Endodermal cell (in vitro differentiated cells): ENCODE data around the gene COL23A1. TPM values are rescaled to one million over a fixed set of nuclear protein-coding genes. Genes with fewer than 3 reads are reported as not detected.

Experiments used
- DNase-seq: peaks from one replicate; pipeline ENCODE4 v3.0.0-alpha.2; 2017
- H3K27ac ChIP-seq: 2 replicates; pipeline ENCODE4 v1.5.1; 2013; ENCODE audit warnings: mild to moderate bottlenecking, low read depth, low read length, moderate library complexity
- H3K27me3 ChIP-seq: 2 replicates; pipeline ENCODE4 v1.6.1; 2013; ENCODE audit warnings: mild to moderate bottlenecking, low read length, moderate library complexity; ENCODE audit not compliant: insufficient read depth, control insufficient read depth, poor library complexity, severe bottlenecking
- H3K36me3 ChIP-seq: 2 replicates; pipeline ENCODE4 v1.7.0; 2013; ENCODE audit warnings: mild to moderate bottlenecking, low read length, moderate library complexity; ENCODE audit not compliant: control insufficient read depth, insufficient read depth
- H3K4me1 ChIP-seq: one replicate; pipeline ENCODE4 v1.7.0; 2013; ENCODE audit warnings: low read length; ENCODE audit not compliant: control insufficient read depth, insufficient read depth
- H3K4me3 ChIP-seq: 2 replicates; pipeline ENCODE4 v1.5.1; 2013; ENCODE audit warnings: mild to moderate bottlenecking, low read length, moderate library complexity
- H3K9ac ChIP-seq: 2 replicates; pipeline ENCODE4 v1.6.1; 2013; ENCODE audit warnings: mild to moderate bottlenecking, low read length, moderate library complexity; ENCODE audit not compliant: poor library complexity, severe bottlenecking; ENCODE audit errors: extremely low read depth
- H3K9me3 ChIP-seq: 2 replicates; pipeline ENCODE4 v1.6.1; 2013; ENCODE audit warnings: mild to moderate bottlenecking, low read length, moderate library complexity; ENCODE audit not compliant: control insufficient read depth
- H3K27ac Mint-ChIP-seq: 2 replicates; pipeline ENCODE4 v1.8.0; 2020; ENCODE audit warnings: mixed read lengths
- H3K27me3 Mint-ChIP-seq: 2 replicates; pipeline ENCODE4 v1.8.0; 2021; ENCODE audit warnings: mild to moderate bottlenecking, mixed read lengths; ENCODE audit not compliant: insufficient read depth
- H3K36me3 Mint-ChIP-seq: 2 replicates; pipeline ENCODE4 v1.8.0; 2020; ENCODE audit warnings: low read depth, mixed read lengths
- H3K4me1 Mint-ChIP-seq: 2 replicates; pipeline ENCODE4 v1.8.0; 2020; ENCODE audit warnings: mixed read lengths
- H3K4me3 Mint-ChIP-seq: 2 replicates; pipeline ENCODE4 v1.8.0; 2020; ENCODE audit warnings: mild to moderate bottlenecking, moderate library complexity, mixed read lengths
- H3K9me3 Mint-ChIP-seq: 2 replicates; pipeline ENCODE4 v1.8.0; 2020; ENCODE audit warnings: mild to moderate bottlenecking, mixed read lengths
- CTCF ChIP-seq: fragments of 200-600 bp; sonication (generic); conservative IDR thresholded peaks from 2 replicates; pipeline ENCODE4 v1.5.0; 2021; ENCODE audit warnings: antibody characterized with exemption, mild to moderate bottlenecking
- WGBS, 2 experiments: methylation state at CpG; one replicate each; pipeline versions ENCODE4 v1.1.5 to v1.1.7; 2013; ENCODE audit warnings: missing lambda C conversion rate in 2 of 2, mixed read lengths in 1 of 2; ENCODE audit not compliant: insufficient coverage in 1 of 2, insufficient read length in 1 of 2; 5-methylcytosine and 5-hydroxymethylcytosine counted together
- total RNA-seq, 2 donors: library from RNA; stranded (reverse); fragmentation: NEBNext Ultra II Directional in 1 of 2; extraction: Animal tissue kit (Norgen Biotek cat#: 25700) in 1 of 2; gene quantifications; 2 replicates in 1 of 2; 3 replicates in 1 of 2; pipeline ENCODE4 v1.2.1, GENCODE V29; 2021

Gene COL23A1
- total RNA-seq, 2 donors from 2014 or later = 50.2 to 71.3 TPM

- no peaks in the 10 kb centered on the region for H3K9me3 ChIP-seq
- peaks cover 42% of the 10 kb centered on the region for H3K4me1 Mint-ChIP-seq
- no peaks in the 10 kb centered on the region for H3K36me3 Mint-ChIP-seq
- no peak for TF ChIP-seq CTCF
- no peaks in the 10 kb centered on the region for H3K27me3 Mint-ChIP-seq
- no peak overlapping the region for H3K4me3 Mint-ChIP-seq
- no peak overlapping the region for H3K9ac ChIP-seq
- H3K9me3 Mint-ChIP-seq = no peaks in the 10 kb centered on the region
- H3K27me3 ChIP-seq = no peaks in the 10 kb centered on the region
- H3K27ac ChIP-seq = no peak overlapping the region
- WGBS, 2 experiments = 81 to 88% methylated on average over 12 to 20 of the region's 20 CpGs
- H3K4me3 ChIP-seq = no peak overlapping the region
- no peak overlapping the region for H3K27ac Mint-ChIP-seq
- H3K4me1 ChIP-seq = peaks cover 26% of the 10 kb centered on the region
- DNase-seq = peak; percentile 45
- H3K36me3 ChIP-seq = no peaks in the 10 kb centered on the region
Measured at GRCh38 chr5:178387061-178387855, 202.9 kb downstream of the COL23A1 start.

DNA sequence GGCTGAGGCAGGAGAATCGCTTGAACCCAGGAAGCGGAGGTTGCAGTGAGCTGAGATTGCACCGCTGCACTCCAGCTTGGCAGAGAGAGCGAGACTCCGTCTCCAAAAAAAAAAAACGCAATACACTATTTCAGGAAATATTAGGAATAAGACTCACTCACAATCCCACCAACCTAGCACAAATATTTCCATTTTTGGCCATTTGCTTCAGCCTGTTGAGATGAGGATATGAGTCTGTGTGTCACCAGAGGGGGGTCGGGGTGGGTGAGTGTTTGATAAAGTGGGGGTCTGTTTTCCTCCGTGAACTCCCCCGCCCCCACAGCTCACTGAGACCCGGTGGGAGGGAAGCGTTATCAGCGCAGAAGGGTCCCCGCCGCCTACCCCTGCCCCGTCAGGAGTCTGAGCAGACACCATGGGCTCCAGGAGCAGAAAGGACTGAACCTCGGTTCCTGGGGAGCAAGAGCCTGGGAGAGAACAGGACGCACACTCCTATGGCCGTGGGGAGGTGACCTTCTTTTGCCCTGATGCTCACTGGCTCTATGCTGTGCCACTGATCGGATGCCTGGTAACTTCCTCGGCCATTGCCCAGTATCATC, 203.8 kb downstream of the COL23A1 start:
- Histone ChIP-seq H3K4me1 (peaks cover 26% of the 10 kb centered on the region), H3K36me3 (no peaks in the 10 kb centered on the region), H3K27ac (no peak overlapping the region), H3K9me3 (no peaks in the 10 kb centered on the region), H3K9ac (no peak overlapping the region), H3K27me3 (no peaks in the 10 kb centered on the region), H3K4me3 (no peak overlapping the region)
- H3K4me1 Mint-ChIP-seq = peaks cover 42% of the 10 kb centered on the region
- 94% methylated on average over 12 to 20 of the region's 20 CpGs for WGBS, 2 experiments
- H3K4me3 Mint-ChIP-seq = no peak overlapping the region
- no peaks in the 10 kb centered on the region for H3K9me3 Mint-ChIP-seq
- no peaks in the 10 kb centered on the region for H3K27me3 Mint-ChIP-seq
- no peak for DNase-seq
- no peaks in the 10 kb centered on the region for H3K36me3 Mint-ChIP-seq
- TF ChIP-seq CTCF = no peak
- H3K27ac Mint-ChIP-seq = no peak overlapping the region

GRCh38 chr5:178385496-178385890, 204.7 kb downstream of the COL23A1 start:
- peaks cover 26% of the 10 kb centered on the region for H3K4me1 ChIP-seq
- Mint-ChIP-seq H3K27ac (no peak overlapping the region), H3K9me3 (no peaks in the 10 kb centered on the region), H3K36me3 (no peaks in the 10 kb centered on the region), H3K27me3 (no peaks in the 10 kb centered on the region), H3K4me3 (no peak overlapping the region), H3K4me1 (peaks cover 44% of the 10 kb centered on the region)
- DNase-seq = peak; percentile 54
- H3K27ac ChIP-seq = no peak overlapping the region
- no peak overlapping the region for H3K4me3 ChIP-seq
- TF ChIP-seq CTCF = no peak
- no peaks in the 10 kb centered on the region for H3K27me3 ChIP-seq
- no peaks in the 10 kb centered on the region for H3K36me3 ChIP-seq
- H3K9me3 ChIP-seq = no peaks in the 10 kb centered on the region
- 85 to 90% methylated on average over 6 to 13 of the region's 13 CpGs for WGBS, 2 experiments
- no peak overlapping the region for H3K9ac ChIP-seq
